Omental fat pad (tissue), 4 donors: ENCODE measurements around the gene TRUB1. TPM values are rescaled to one million over a fixed set of nuclear protein-coding genes. Genes with fewer than 3 reads are reported as not detected.

Experiments
- ATAC-seq: fragments of 150-250 bp; one replicate; pipeline ENCODE4 v1.9.1; 2016; ENCODE audit warnings: mild to moderate bottlenecking, moderate library complexity; ENCODE audit not compliant: low FRiP score
- DNase-seq: peaks from one replicate; pipeline ENCODE4 v3.0.0-alpha.2; 2019; ENCODE audit warnings: low spot score
- total RNA-seq, 4 donors: library from RNA; depleted of rRNA; stranded (reverse); fragments of >200 nt; gene quantifications; one replicate each; pipeline ENCODE4 v1.1.0, GENCODE V29; 2016
- TF ChIP-seq, protein P1 (sequence below), 3 donors: fragments of 450-650 bp; IDR thresholded peaks; one replicate each; pipeline ENCODE4 v1.5.1; 2016 to 2017; ENCODE audit warnings: antibody characterized with exemption in 3 of 3, mild to moderate bottlenecking in 3 of 3, moderate library complexity in 2 of 3

Gene TRUB1
- total RNA-seq, 4 donors from 2014 or later, result 10.2 to 15.4 (median 12.7) TPM

DNA sequence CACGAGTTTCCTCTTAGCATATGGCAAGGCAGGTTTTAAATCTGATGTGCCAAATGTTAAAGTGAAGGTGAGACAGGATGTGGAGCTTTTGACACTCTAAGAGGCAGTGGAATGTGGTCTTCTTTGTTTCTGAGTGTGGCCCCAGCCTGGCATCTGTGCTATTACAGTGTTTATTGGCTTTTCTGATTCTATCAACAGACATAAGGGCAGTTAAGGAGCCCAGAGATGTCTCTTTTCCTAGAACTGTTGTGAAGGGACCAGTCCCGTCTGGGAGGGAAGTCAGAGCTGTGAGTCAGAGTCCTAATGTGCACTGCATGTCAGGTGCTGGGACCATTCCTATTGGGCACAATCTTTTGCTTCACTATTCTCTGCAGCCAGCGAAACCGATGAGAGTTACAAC, 32.5 kb downstream of the TRUB1 start:
- ATAC-seq (no peak), DNase-seq (no peak)
- TF ChIP-seq, protein P1, sequence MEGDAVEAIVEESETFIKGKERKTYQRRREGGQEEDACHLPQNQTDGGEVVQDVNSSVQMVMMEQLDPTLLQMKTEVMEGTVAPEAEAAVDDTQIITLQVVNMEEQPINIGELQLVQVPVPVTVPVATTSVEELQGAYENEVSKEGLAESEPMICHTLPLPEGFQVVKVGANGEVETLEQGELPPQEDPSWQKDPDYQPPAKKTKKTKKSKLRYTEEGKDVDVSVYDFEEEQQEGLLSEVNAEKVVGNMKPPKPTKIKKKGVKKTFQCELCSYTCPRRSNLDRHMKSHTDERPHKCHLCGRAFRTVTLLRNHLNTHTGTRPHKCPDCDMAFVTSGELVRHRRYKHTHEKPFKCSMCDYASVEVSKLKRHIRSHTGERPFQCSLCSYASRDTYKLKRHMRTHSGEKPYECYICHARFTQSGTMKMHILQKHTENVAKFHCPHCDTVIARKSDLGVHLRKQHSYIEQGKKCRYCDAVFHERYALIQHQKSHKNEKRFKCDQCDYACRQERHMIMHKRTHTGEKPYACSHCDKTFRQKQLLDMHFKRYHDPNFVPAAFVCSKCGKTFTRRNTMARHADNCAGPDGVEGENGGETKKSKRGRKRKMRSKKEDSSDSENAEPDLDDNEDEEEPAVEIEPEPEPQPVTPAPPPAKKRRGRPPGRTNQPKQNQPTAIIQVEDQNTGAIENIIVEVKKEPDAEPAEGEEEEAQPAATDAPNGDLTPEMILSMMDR (IDR thresholded peaks at IDR 0.05), result no peak

DNA sequence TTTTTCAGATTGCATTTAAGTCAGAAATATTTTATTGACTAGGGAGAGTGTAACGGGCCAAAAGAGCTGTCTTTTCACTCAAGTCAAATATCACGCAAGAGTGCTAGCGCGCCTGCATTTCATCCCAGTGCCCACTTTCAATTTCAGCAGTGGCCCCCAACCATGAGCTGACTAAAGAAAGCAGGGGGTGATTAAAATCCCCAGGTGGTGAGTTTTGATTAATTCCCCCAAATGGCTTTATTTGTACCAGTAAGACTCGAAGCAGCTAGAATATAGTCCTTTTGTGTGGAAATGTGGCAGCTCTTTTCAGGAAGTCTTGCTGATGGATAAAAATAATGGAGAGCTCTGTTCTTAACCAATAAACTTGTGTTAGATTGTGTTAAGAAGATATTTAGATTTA, 35.3 kb downstream of the TRUB1 start:
- TF ChIP-seq, protein P1 (IDR thresholded peaks at IDR 0.05), result no peak
- ATAC-seq (no peak), DNase-seq (no peak)

DNA sequence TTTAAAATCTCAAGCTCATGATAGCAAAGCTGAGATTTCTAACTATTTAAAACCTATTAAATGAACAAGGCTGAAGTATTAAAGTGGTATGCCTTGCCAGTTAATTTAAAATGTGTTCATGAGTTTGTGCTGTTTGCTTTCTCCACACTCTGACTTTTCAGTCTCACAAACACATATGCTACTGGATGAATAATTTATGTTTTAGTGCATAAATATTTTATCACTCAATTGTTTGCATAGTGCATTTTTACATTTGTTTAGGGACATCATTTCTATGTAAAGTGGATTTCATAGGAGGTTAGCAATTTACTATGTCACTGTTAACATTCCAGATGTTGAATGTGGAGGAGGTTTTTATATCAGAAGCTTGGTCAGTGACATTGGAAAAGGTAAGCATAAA, 36.0 kb downstream of the TRUB1 start:
- TF ChIP-seq, protein P1 (IDR thresholded peaks at IDR 0.05), result no peak
- no peak for DNase-seq
- no peak for ATAC-seq

DNA sequence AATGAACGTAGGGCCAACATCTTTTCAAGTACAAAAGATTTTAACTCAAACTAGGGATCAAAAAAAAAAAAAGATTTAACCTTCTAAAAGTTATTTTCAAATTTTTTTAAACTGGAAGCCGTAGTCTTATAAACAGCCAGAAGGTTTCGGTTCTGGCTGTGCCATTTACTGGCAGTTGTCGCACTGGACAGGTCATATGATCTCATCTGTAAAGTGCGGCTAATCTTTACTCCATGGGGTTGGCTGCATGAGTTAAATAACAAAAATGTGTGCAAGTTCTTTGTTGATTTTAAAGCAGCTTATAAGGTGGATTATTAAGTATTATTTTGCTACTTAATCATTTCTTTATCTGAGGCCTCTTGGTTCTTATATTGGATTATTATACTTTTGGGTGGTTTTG, 36.6 kb downstream of the TRUB1 start:
- TF ChIP-seq, protein P1 (IDR thresholded peaks at IDR 0.05), result no peak
- no peak for DNase-seq
- no peak for ATAC-seq

DNA sequence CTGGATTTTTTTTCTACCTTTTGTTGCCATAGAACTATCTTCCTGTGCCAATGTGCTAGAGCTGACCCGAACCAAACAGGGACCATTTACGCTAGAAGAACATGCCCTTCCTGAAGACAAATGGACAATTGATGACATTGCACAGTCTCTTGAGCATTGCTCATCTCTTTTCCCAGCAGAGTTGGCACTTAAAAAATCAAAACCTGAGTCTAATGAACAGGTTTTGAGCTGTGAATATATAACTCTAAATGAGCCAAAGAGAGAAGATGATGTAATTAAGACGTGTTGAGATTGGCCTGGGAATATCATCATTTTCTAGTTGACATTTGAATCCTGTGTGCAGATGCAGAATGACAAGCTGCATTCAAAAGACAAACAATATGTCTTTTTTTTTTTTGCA, 37.1 kb downstream of the TRUB1 start:
- no peak for ATAC-seq
- no peak for DNase-seq
- TF ChIP-seq, protein P1 (IDR thresholded peaks at IDR 0.05), result no peak

DNA sequence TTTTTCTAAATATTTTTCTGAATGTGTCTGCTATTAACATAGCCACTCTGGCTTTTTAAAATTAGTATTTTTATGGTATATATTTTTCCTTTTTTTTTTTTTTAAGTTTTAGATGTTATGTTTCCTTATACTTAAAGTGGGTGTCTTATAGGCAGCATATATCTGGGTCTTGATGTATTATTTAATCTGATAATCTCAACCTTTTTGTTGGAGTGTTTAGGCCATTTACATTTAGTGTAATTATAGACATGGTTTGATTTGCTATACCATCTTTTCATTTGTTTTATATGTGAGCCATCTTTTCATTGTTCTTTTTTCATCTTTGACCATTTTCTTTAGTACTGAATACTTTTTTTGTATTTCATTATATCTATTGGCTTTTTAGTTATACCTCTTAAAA, 45.0 kb downstream of the TRUB1 start:
- no peak for DNase-seq
- ATAC-seq, result no peak
- TF ChIP-seq, protein P1 (IDR thresholded peaks at IDR 0.05), result no peak

DNA sequence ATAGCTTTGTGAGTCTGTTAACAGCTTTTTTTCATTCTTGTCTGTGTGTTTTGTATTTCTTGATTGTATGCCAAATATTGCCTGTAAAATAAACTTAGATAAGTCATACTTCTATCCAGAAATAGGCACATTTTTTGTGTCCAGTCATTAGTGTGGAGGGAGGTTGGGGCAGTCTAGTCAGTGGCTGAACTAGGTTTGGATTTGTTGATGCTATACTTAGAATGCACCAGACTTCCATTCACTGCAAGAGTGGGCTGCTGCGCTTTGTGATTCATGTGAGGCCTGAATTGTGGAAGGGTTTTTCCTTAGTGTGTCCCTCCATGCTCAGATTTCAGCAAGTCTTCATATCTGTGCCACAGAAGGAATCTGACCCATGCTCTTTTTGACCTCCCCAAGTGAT, 50.0 kb downstream of the TRUB1 start:
- DNase-seq (no peak), ATAC-seq (no peak)
- TF ChIP-seq, protein P1 (IDR thresholded peaks at IDR 0.05), result no peak
